Measurements from ENCODE around the gene CAMSAP2. TPM values are rescaled to one million over a fixed set of nuclear protein-coding genes. Genes with fewer than 3 reads are reported as not detected.

CAMSAP2 gene
- total and polyA plus RNA-seq, 2 of the 8 experiments (the other 6 are each of a cell fraction or from before 2014, with no cell fraction given), result 4.2 to 27.6 TPM

GRCh38 chr1:200903793-200904192 lies 165.1 kb downstream of the CAMSAP2 start:
- ChIA-PET POLR2A (ENCODE audit: partially characterized antibody) (interaction anchor here (1.6 to 15.2 kb wide), 3 partner anchors 9 to 13 kb away, joined by 10 to 208 read pairs (median 13); partner anchors contain the start of gene INAVA), CTCF (ENCODE audit: partially characterized antibody) (interaction anchor here (0.6 to 3.4 kb wide), 6 partner anchors 8 to 793 kb away, joined by 3 to 17 read pairs (median 4); partner anchors contain the start of gene INAVA)
- H3K56ac ChIP-seq (replicated peaks; ENCODE audit: insufficient read length, low read depth, low read length), result no peak overlapping the region
- H2BK5ac ChIP-seq (ENCODE audit: low read depth, low read length), result no peak overlapping the region
- WGBS, 2 experiments (ENCODE audit: extremely low coverage in 1 of 2, insufficient coverage in 1 of 2, insufficient read length in 1 of 2, insufficient replicate concordance in 2 of 2, low coverage in 1 of 2, low lambda C conversion rate in 2 of 2, missing lambda C conversion rate in 1 of 2), result 92% methylated on average over 5 of the region's 5 CpGs; no CpG with 5 or more reads in 1 of the 2 experiments
- no peak overlapping the region for H2BK120ac ChIP-seq (replicated peaks; ENCODE audit: low read depth, low read length)
- H3K9ac ChIP-seq (replicated peaks in 1 of 4; ENCODE audit: extremely low read depth in 1 of 4, low read depth in 3 of 4, low read length in 3 of 4), result no peak overlapping the region
- H3K79me1 ChIP-seq (ENCODE audit: low read depth, low read length), result no peaks in the 10 kb centered on the region
- no peaks in the 10 kb centered on the region for H3K27me3 ChIP-seq (replicated peaks in 1 of 4; ENCODE audit: control insufficient read depth in 3 of 4, extremely low read depth in 1 of 4, insufficient read depth in 3 of 4, low read length in 3 of 4)
- no peak overlapping the region for H4K8ac ChIP-seq (ENCODE audit: extremely low read depth, insufficient read depth, low read length)
- H2BK12ac ChIP-seq (ENCODE audit: low read depth, low read length), result no peak overlapping the region
- FAIRE-seq, result no peak
- no peak overlapping the region for H2AK5ac ChIP-seq (ENCODE audit: low read depth, low read length)
- no peak overlapping the region for H2AFZ ChIP-seq (ENCODE audit: low read length)
- TF ChIP-seq SRF (IDR thresholded peaks at IDR 0.05; ENCODE audit: low read depth, low read length) (no peak), HDAC6 (IDR thresholded peaks at IDR 0.05; ENCODE audit: low read depth, low read length) (no peak), JUND (IDR thresholded peaks at IDR 0.05; ENCODE audit: low read length) (no peak), SIRT6 (IDR thresholded peaks at IDR 0.05; ENCODE audit: low read length) (no peak), EZH2 (IDR thresholded peaks at IDR 0.05; ENCODE audit: low read depth, low read length, severe bottlenecking) (no peak), BRCA1 (IDR thresholded peaks at IDR 0.05; ENCODE audit: low read depth, low read length) (no peak), PHF8 (conservative IDR thresholded peaks at IDR 0.05; ENCODE audit: low read depth, low read length) (no peak), TEAD4 (IDR thresholded peaks at IDR 0.05; ENCODE audit: low read depth, low read length) (no peak), TAF1 (IDR thresholded peaks at IDR 0.05; ENCODE audit: low read depth, low read length) (no peak), ATF3 (IDR thresholded peaks at IDR 0.05; ENCODE audit: insufficient read depth, low read depth, low read length) (no peak), SP2 (IDR thresholded peaks at IDR 0.05; ENCODE audit: low read length) (no peak), CBX5 (IDR thresholded peaks at IDR 0.05; ENCODE audit: low read depth, low read length) (no peak), YY1 (IDR thresholded peaks at IDR 0.05; ENCODE audit: low read depth, low read length) (no peak), SUZ12 (IDR thresholded peaks at IDR 0.05; ENCODE audit: low read length) (no peak)
- no peaks in the 10 kb centered on the region for H3K4me1 ChIP-seq (replicated peaks in 1 of 4; ENCODE audit: control insufficient read depth in 3 of 4, insufficient read depth in 4 of 4, low read length in 3 of 4)
- no peak overlapping the region for H3K14ac ChIP-seq (ENCODE audit: insufficient read length)
- no peak overlapping the region for H4K91ac ChIP-seq (replicated peaks; ENCODE audit: insufficient read length, low read length)
- peaks cover 23 to 66% (median 46%) of the 10 kb centered on the region in 4 experiments; a peak in 7 of 8 replicates for H3K36me3 ChIP-seq (ENCODE audit: control insufficient read depth in 2 of 4, insufficient read depth in 4 of 4, low read length in 3 of 4)
- no peak overlapping the region for H3K23ac ChIP-seq (ENCODE audit: insufficient read length)
- peaks cover 3% of the 10 kb centered on the region in 2 experiments for H4K20me1 ChIP-seq (replicated peaks in 1 of 2; ENCODE audit: control insufficient read depth in 1 of 2, insufficient read depth in 2 of 2, low read length in 2 of 2)
- no peaks in the 10 kb centered on the region for H3K23me2 ChIP-seq (ENCODE audit: low read depth, low read length)
- H3K79me2 ChIP-seq (ENCODE audit: control insufficient read depth in 1 of 2, insufficient read depth in 2 of 2, low read length in 2 of 2), result no peaks in the 10 kb centered on the region
- no peak overlapping the region for H3K4me2 ChIP-seq (ENCODE audit: insufficient read depth in 1 of 2, low read depth in 2 of 2, low read length in 2 of 2)
- H2BK15ac ChIP-seq (ENCODE audit: low read length), result no peak overlapping the region
- H4K5ac ChIP-seq (ENCODE audit: insufficient read length, low read depth, low read length), result no peak overlapping the region
- no peak for DNase-seq (ENCODE audit: low read depth in 1 of 2, low spot score in 2 of 2)
- no peak overlapping the region for H3K18ac ChIP-seq (ENCODE audit: extremely low read depth, low read length)
- no peak overlapping the region for H3K4ac ChIP-seq (replicated peaks; ENCODE audit: insufficient read length, low read depth, low read length)
- H3K4me3 ChIP-seq (ENCODE audit: extremely low read depth in 1 of 4, insufficient read depth in 2 of 4, low read depth in 3 of 4, low read length in 4 of 4), result no peak overlapping the region
- H3K9me3 ChIP-seq (ENCODE audit: insufficient read depth in 2 of 2, low read depth in 1 of 2, low read length in 1 of 2), result no peaks in the 10 kb centered on the region
- H3K27ac ChIP-seq (ENCODE audit: low read depth, low read length), result no peak overlapping the region
- no peak overlapping the region for H2BK20ac ChIP-seq (ENCODE audit: low read length)
